Left ventricle myocardium inferior (tissue), 1 donor: Measurements from ENCODE around the gene FBXO47. TPM values are rescaled to one million over a fixed set of nuclear protein-coding genes. Genes with fewer than 3 reads are reported as not detected.

Experiments
- DNase-seq: peaks from one replicate; pipeline ENCODE4 v3.0.0-alpha.2; 2020
- H3K27ac ChIP-seq: fragments of 200-600 bp; replicated peaks from 2 replicates; pipeline ENCODE4 v1.8.0; 2021
- H3K27me3 ChIP-seq: fragments of 200-600 bp; 2 replicates; pipeline ENCODE4 v1.8.0; 2021; ENCODE audit warnings: low read depth
- H3K36me3 ChIP-seq: fragments of 200-600 bp; 2 replicates; pipeline ENCODE4 v1.8.0; 2021
- H3K4me1 ChIP-seq: fragments of 200-600 bp; 2 replicates; pipeline ENCODE4 v1.8.0; 2021
- H3K4me3 ChIP-seq: fragments of 200-600 bp; 2 replicates; pipeline ENCODE4 v1.8.0; 2021; ENCODE audit warnings: mild to moderate bottlenecking, moderate library complexity
- H3K9me3 ChIP-seq: fragments of 200-600 bp; replicated peaks from 2 replicates; pipeline ENCODE4 v1.8.0; 2021
- intact Hi-C: fragments of 100-400 bp; cut with micrococcal nuclease; formaldehyde crosslinking; loops from one replicate; pipeline ENCODE4 v1.11.0; 2022
- total RNA-seq: library from RNA; stranded (reverse); fragmentation: NEBNext Ultra II Directional; extraction: Animal tissue kit (Norgen Biotek cat#: 25700); gene quantifications from one replicate; pipeline ENCODE4 v1.2.1, GENCODE V29; 2021
- TF ChIP-seq, protein P1 (sequence below): fragments of 200-600 bp; IDR thresholded peaks from 2 replicates; pipeline ENCODE4 v1.8.0; 2021; ENCODE audit warnings: antibody characterized with exemption, mild to moderate bottlenecking, borderline replicate concordance
- donor health status: DM: no; HTN: yes; CAD: no; lungs with severe emphysema.

Gene FBXO47
- total RNA-seq, 1 donor from 2014 or later = not detected

DNA sequence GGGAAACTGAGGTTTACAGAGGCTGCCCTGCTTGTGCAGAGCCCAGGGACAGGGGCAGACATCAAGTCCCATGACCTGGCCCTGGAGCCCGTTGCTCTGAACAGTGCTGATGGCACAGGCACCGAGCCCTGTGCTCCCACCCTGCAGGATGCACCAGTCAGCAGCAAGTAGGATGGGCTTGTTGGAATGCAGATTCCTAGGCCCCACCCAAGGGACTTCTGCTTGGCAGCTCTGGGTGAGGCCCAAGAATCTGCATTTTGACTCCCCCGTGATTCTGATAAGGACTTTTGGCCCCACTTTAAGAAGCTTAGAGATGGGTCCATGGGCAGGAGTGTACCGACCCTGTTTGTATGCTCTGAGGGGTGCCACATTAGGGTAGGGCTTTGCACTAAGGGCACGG lies 74.1 kb downstream of the FBXO47 start:
- Histone ChIP-seq H3K4me3 (peak overlapping the region; percentile 1), H3K9me3 (no peaks in the 10 kb centered on the region), H3K27ac (peak overlapping the region; percentile 86), H3K27me3 (no peaks in the 10 kb centered on the region), H3K4me1 (peaks cover 78% of the 10 kb centered on the region), H3K36me3 (peaks cover 44% of the 10 kb centered on the region)
- DNase-seq = no peak
- TF ChIP-seq, protein P1, sequence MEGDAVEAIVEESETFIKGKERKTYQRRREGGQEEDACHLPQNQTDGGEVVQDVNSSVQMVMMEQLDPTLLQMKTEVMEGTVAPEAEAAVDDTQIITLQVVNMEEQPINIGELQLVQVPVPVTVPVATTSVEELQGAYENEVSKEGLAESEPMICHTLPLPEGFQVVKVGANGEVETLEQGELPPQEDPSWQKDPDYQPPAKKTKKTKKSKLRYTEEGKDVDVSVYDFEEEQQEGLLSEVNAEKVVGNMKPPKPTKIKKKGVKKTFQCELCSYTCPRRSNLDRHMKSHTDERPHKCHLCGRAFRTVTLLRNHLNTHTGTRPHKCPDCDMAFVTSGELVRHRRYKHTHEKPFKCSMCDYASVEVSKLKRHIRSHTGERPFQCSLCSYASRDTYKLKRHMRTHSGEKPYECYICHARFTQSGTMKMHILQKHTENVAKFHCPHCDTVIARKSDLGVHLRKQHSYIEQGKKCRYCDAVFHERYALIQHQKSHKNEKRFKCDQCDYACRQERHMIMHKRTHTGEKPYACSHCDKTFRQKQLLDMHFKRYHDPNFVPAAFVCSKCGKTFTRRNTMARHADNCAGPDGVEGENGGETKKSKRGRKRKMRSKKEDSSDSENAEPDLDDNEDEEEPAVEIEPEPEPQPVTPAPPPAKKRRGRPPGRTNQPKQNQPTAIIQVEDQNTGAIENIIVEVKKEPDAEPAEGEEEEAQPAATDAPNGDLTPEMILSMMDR = no peak
- intact Hi-C loops = no loop called here

DNA sequence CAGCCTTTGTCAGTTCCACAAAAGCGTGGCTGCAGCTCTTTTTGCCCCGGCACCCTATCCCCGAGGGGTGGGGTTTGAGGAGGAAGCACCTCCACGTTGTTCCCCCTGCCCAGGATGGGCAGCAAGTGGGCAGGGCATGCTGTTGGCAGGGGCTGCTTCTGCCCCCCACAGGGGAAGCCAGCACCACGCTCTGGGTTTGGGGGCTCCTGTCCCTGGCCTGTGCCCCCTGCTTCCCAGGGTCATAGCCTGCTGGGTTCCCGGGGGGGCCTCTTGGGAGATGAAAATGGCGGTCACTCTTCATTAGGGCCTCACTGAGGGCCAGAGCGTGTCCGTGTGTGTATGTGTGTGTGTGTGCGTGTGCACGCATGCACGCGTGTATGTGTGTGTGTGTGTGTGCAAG lies 74.6 kb downstream of the FBXO47 start:
- TF ChIP-seq, protein P1 = no peak
- H3K4me1 ChIP-seq = peaks cover 75% of the 10 kb centered on the region
- no peaks in the 10 kb centered on the region for H3K9me3 ChIP-seq
- H3K4me3 ChIP-seq = no peak overlapping the region
- no peak for DNase-seq
- peaks cover 44% of the 10 kb centered on the region for H3K36me3 ChIP-seq
- peak overlapping the region; percentile 86 for H3K27ac ChIP-seq
- intact Hi-C loops = no loop called here
- H3K27me3 ChIP-seq = no peaks in the 10 kb centered on the region

DNA sequence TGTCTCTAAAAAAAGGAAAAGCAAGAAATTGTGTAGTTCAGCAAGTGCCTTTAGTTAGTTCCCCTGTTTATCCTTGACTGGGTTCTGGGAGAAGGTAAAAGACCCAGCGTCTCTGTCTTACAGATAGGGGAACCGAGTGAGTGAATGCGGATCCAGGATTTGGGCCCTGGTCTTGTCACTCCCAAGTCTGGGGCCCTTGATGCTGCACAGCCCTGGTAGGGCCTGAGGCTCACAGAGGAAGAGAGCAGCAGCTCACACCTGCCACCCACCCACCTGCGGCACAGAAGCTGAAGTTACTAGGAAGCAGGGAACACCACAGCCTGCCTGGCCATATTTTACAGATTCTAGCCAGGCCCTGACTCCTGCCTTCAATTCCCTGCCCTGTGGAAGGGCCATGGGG lies 75.1 kb downstream of the FBXO47 start:
- no peak for DNase-seq
- Histone ChIP-seq H3K27ac (peak overlapping the region; percentile 86), H3K27me3 (no peaks in the 10 kb centered on the region), H3K4me3 (no peak overlapping the region), H3K4me1 (peaks cover 75% of the 10 kb centered on the region), H3K9me3 (no peaks in the 10 kb centered on the region), H3K36me3 (peaks cover 44% of the 10 kb centered on the region)
- intact Hi-C loops = no loop called here
- TF ChIP-seq, protein P1 = no peak

DNA sequence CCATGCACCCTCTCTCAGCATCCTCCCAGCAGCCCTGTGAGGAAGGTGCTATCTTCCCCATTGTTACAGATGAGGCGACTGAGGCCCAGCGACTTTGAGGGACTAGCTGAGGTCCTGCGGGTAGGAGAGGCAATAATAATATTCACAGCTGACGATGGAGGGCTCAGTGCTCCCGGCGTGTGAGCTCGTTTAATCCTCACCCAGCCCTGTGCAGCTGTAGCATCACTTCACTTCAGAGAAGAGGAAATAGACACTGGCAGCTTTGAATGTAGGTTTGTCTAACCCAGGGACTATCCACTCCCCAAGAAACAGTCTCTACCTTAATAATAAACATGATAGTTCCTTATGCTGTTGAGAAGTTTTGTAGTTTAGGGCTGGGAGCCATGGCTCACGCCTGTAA lies 75.8 kb downstream of the FBXO47 start:
- Histone ChIP-seq H3K27ac (no peak overlapping the region), H3K4me1 (peaks cover 75% of the 10 kb centered on the region), H3K9me3 (no peaks in the 10 kb centered on the region), H3K36me3 (peaks cover 47% of the 10 kb centered on the region), H3K4me3 (no peak overlapping the region), H3K27me3 (no peaks in the 10 kb centered on the region)
- intact Hi-C loops = no loop called here
- no peak for DNase-seq
- TF ChIP-seq, protein P1 = no peak

DNA sequence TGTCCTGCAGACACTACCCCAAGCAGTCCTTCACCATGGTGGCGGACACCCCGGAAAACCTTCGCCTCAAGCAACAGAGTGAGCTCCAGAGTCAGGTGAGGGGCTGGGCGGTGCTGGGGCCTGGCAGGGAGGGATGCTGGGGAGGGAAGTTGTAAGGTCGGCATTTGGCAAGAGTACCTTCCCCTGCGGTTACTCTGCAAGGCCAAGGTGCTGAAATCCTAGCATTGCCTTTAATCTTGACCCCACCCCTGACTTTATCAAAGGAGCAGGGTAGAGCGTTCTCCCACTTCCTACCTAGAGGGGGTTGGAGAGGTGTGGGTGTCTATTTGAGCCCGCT lies 76.8 kb downstream of the FBXO47 start:
- no peak for DNase-seq
- Histone ChIP-seq H3K4me1 (peaks cover 75% of the 10 kb centered on the region), H3K36me3 (peaks cover 48% of the 10 kb centered on the region), H3K9me3 (no peaks in the 10 kb centered on the region), H3K4me3 (no peak overlapping the region), H3K27me3 (no peaks in the 10 kb centered on the region), H3K27ac (peak overlapping the region; percentile 44)
- TF ChIP-seq, protein P1 = no peak
- intact Hi-C loops = no loop called here

DNA sequence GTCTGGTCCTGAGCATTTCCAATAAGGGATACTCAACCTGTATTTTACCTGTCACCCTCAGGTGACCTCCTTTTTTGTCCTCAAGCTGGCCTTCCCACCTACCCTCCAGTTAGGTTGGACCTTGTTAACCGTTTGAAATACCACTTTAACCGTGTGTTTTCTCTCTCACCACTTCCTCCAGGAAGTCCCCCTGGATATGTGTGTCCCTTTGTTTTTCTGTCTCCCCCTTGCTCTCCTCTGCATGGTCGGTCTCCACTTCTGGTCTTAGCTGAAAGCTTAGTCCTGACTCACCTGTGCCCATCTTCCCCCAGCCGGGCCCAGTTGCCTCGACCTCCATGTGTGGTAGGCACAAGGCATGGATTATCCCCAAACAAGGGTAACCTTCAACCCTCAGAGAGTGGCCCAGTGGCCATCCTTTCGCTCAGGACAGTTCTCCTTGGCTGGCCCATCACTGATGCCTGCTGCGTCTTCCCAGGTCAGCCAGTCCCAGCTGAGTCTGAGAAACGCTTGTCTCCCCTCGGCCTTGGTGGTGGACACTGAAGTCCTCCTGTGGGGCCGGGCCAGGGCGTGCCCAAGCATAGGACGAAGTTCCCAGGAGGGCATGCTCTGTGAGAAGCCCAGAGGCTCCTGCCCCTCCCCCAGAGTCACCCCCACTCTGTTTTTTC lies 77.3 kb downstream of the FBXO47 start:
- Histone ChIP-seq H3K36me3 (peaks cover 50% of the 10 kb centered on the region), H3K4me1 (peaks cover 76% of the 10 kb centered on the region)
- intact Hi-C loops = no loop called here

More for the DNA sequence above, 77.3 kb downstream of the FBXO47 start:
- TF ChIP-seq, protein P1 = no peak
- no peak for DNase-seq
- Histone ChIP-seq H3K9me3 (no peaks in the 10 kb centered on the region), H3K4me3 (no peak overlapping the region), H3K27ac (peak overlapping the region; percentile 44), H3K27me3 (no peaks in the 10 kb centered on the region)
